ENCODE results near the gene AKR7A3. TPM values are rescaled to one million over a fixed set of nuclear protein-coding genes. Genes with fewer than 3 reads are reported as not detected.
"Not testable (repeated sequence)": the region's sequence is repeated elsewhere in the genome, so short reads cannot be mapped to it uniquely, and the experiment has no call there.

The AKR7A3 gene
- total RNA-seq, 1 experiment from 2014 or later: 2.8 TPM

- Histone ChIP-seq H3K4me3 (ENCODE audit: low read depth, low read length) (no peak overlapping the region), H3K36me3 (ENCODE audit: control insufficient read depth, insufficient read depth, low read length) (peaks cover 1% of the 10 kb centered on the region; the same call in 1 of the 2 replicates), H3K27me3 (replicated peaks; ENCODE audit: control insufficient read depth, insufficient read depth, low read length) (no peaks in the 10 kb centered on the region), H3K9me3 (no peaks in the 10 kb centered on the region), H3K4me1 (no peaks in the 10 kb centered on the region)
- ChIA-PET POLR2A (no interaction called here), CTCF (no interaction called here)
- DNase-seq: no peak
- peaks cover 9% of the 10 kb centered on the region for H3K4me1 Mint-ChIP-seq (ENCODE audit: low read depth, unreplicated experiment)
- H3K9me3 Mint-ChIP-seq (ENCODE audit: unreplicated experiment): no peaks in the 10 kb centered on the region
- BruUV-seq (replicated peaks): no TSS peak
- TF ChIP-seq, protein P1, sequence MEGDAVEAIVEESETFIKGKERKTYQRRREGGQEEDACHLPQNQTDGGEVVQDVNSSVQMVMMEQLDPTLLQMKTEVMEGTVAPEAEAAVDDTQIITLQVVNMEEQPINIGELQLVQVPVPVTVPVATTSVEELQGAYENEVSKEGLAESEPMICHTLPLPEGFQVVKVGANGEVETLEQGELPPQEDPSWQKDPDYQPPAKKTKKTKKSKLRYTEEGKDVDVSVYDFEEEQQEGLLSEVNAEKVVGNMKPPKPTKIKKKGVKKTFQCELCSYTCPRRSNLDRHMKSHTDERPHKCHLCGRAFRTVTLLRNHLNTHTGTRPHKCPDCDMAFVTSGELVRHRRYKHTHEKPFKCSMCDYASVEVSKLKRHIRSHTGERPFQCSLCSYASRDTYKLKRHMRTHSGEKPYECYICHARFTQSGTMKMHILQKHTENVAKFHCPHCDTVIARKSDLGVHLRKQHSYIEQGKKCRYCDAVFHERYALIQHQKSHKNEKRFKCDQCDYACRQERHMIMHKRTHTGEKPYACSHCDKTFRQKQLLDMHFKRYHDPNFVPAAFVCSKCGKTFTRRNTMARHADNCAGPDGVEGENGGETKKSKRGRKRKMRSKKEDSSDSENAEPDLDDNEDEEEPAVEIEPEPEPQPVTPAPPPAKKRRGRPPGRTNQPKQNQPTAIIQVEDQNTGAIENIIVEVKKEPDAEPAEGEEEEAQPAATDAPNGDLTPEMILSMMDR (IDR thresholded peaks at IDR 0.05; ENCODE audit: insufficient read depth in 1 of 2, low read depth in 1 of 2, low read length in 1 of 2, severe bottlenecking in 1 of 2, unreplicated experiment in 1 of 2): no peak
- intact Hi-C loops (cut with micrococcal nuclease; ENCODE audit: unreplicated experiment): no loop called here
- peaks cover 36% of the 10 kb centered on the region for H3K36me3 Mint-ChIP-seq (ENCODE audit: insufficient read depth, unreplicated experiment)
- no peak overlapping the region for H3K27ac Mint-ChIP-seq (ENCODE audit: unreplicated experiment)
- H3K4me3 Mint-ChIP-seq (ENCODE audit: unreplicated experiment): no peak overlapping the region
- no peaks in the 10 kb centered on the region for H3K27me3 Mint-ChIP-seq (ENCODE audit: insufficient read depth, unreplicated experiment)
Observed at GRCh38 chr1:19307794-19308508, 19.4 kb upstream of the AKR7A3 start.

DNA sequence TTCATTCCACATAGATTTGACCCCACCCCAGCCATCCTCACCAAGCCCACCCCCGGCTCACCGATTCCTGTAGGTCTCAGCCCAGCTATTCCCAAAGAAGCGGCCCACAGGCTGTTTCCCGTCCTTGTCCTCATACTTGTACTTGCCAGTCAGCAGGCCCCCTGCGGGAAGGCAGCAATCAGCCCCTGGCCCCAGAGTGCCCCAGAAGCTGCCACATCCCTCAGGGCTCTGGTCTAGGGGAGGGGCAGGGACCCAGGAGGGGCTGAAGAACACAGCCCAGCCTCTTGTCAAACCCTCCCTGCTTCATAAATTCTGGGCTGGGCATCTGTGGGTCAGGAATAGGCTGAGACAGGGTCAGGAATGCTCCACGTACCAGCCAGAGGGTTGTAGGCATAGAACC, 18.4 kb upstream of the AKR7A3 start:
- H3K9me3 ChIP-seq: no peaks in the 10 kb centered on the region
- Mint-ChIP-seq H3K4me3 (ENCODE audit: unreplicated experiment) (no peak overlapping the region), H3K27me3 (ENCODE audit: insufficient read depth, unreplicated experiment) (no peaks in the 10 kb centered on the region), H3K4me1 (ENCODE audit: low read depth, unreplicated experiment) (peaks cover 8% of the 10 kb centered on the region), H3K9me3 (ENCODE audit: unreplicated experiment) (no peaks in the 10 kb centered on the region), H3K27ac (ENCODE audit: unreplicated experiment) (no peak overlapping the region), H3K36me3 (ENCODE audit: insufficient read depth, unreplicated experiment) (peaks cover 36% of the 10 kb centered on the region)
- H3K4me3 ChIP-seq (ENCODE audit: low read depth, low read length): no peak overlapping the region
- no peaks in the 10 kb centered on the region for H3K4me1 ChIP-seq
- no peaks in the 10 kb centered on the region for H3K27me3 ChIP-seq (replicated peaks; ENCODE audit: control insufficient read depth, insufficient read depth, low read length)
- BruUV-seq (replicated peaks): no TSS peak
- intact Hi-C loops (cut with micrococcal nuclease; ENCODE audit: unreplicated experiment): no loop called here
- no peak for DNase-seq
- H3K36me3 ChIP-seq (ENCODE audit: control insufficient read depth, insufficient read depth, low read length): peaks cover 1% of the 10 kb centered on the region; the same call in 1 of the 2 replicates
- TF ChIP-seq, protein P1 (IDR thresholded peaks at IDR 0.05; ENCODE audit: insufficient read depth in 1 of 2, low read depth in 1 of 2, low read length in 1 of 2, severe bottlenecking in 1 of 2, unreplicated experiment in 1 of 2): no peak
- ChIA-PET CTCF (interaction anchor here (0.7 kb wide), 1 partner anchor 18 kb away, joined by 4 read pairs; the partner anchor contains the start of gene AKR7A3), POLR2A (no interaction called here)

DNA sequence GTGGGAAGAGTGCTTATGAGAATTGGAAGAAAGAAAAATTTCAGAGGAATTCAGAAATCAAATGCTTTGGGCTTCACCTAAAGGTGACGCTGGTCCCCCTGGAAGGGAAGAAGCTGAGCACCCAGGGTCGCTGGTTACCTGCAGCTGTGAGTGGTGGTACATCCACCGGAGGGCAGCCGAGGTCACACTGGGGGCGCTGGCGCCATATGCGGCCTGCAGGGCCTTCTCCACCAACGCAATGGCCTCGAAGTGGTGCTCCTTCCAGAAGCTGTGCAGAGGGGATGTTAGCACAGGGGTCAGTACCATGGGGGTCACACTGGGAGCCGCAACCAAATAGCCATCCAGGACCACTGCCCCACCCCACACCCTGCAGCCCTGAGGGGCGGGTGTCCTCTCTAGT, 17.3 kb upstream of the AKR7A3 start:
- no peaks in the 10 kb centered on the region for H3K9me3 Mint-ChIP-seq (ENCODE audit: unreplicated experiment)
- H3K36me3 Mint-ChIP-seq (ENCODE audit: insufficient read depth, unreplicated experiment): peaks cover 36% of the 10 kb centered on the region
- H3K4me1 Mint-ChIP-seq (ENCODE audit: low read depth, unreplicated experiment): peaks cover 3% of the 10 kb centered on the region
- no peak overlapping the region for H3K4me3 ChIP-seq (ENCODE audit: low read depth, low read length)
- CTCF ChIA-PET: no interaction called here
- POLR2A ChIA-PET: no interaction called here
- H3K27me3 Mint-ChIP-seq (ENCODE audit: insufficient read depth, unreplicated experiment): no peaks in the 10 kb centered on the region
- no peaks in the 10 kb centered on the region for H3K27me3 ChIP-seq (replicated peaks; ENCODE audit: control insufficient read depth, insufficient read depth, low read length)
- no peak for DNase-seq
- H3K9me3 ChIP-seq: no peaks in the 10 kb centered on the region
- H3K4me3 Mint-ChIP-seq (ENCODE audit: unreplicated experiment): no peak overlapping the region
- peaks cover 1% of the 10 kb centered on the region; the same call in 1 of the 2 replicates for H3K36me3 ChIP-seq (ENCODE audit: control insufficient read depth, insufficient read depth, low read length)
- TF ChIP-seq, protein P1 (IDR thresholded peaks at IDR 0.05; ENCODE audit: insufficient read depth in 1 of 2, low read depth in 1 of 2, low read length in 1 of 2, severe bottlenecking in 1 of 2, unreplicated experiment in 1 of 2): no peak
- no TSS peak for BruUV-seq (replicated peaks)
- intact Hi-C loops (cut with micrococcal nuclease; ENCODE audit: unreplicated experiment): no loop called here
- H3K27ac Mint-ChIP-seq (ENCODE audit: unreplicated experiment): no peak overlapping the region
- no peaks in the 10 kb centered on the region for H3K4me1 ChIP-seq

GRCh38 chr1:19304081-19304480, 15.5 kb upstream of the AKR7A3 start:
- H3K9me3 ChIP-seq; BruUV-seq (replicated peaks); H3K27me3 Mint-ChIP-seq (ENCODE audit: insufficient read depth, unreplicated experiment); CTCF ChIA-PET; H3K27me3 ChIP-seq (replicated peaks; ENCODE audit: control insufficient read depth, insufficient read depth, low read length); H3K36me3 ChIP-seq (ENCODE audit: control insufficient read depth, insufficient read depth, low read length); H3K9me3 Mint-ChIP-seq (ENCODE audit: unreplicated experiment); H3K4me1 ChIP-seq; H3K4me3 Mint-ChIP-seq (ENCODE audit: unreplicated experiment); H3K4me1 Mint-ChIP-seq (ENCODE audit: low read depth, unreplicated experiment); POLR2A ChIA-PET; DNase-seq; H3K27ac Mint-ChIP-seq (ENCODE audit: unreplicated experiment); H3K4me3 ChIP-seq (ENCODE audit: low read depth, low read length); intact Hi-C loops (cut with micrococcal nuclease; ENCODE audit: unreplicated experiment): not testable (repeated sequence)
- H3K36me3 Mint-ChIP-seq (ENCODE audit: insufficient read depth, unreplicated experiment): peaks cover 34% of the 10 kb centered on the region

Data from Caco-2 (cell line).